ENCODE results near the gene GRAP2. TPM values are rescaled to one million over a fixed set of nuclear protein-coding genes. Genes with fewer than 3 reads are reported as not detected.

GRAP2 gene
- total RNA-seq, 1 experiment from 2014 or later: 0.42 TPM

DNA sequence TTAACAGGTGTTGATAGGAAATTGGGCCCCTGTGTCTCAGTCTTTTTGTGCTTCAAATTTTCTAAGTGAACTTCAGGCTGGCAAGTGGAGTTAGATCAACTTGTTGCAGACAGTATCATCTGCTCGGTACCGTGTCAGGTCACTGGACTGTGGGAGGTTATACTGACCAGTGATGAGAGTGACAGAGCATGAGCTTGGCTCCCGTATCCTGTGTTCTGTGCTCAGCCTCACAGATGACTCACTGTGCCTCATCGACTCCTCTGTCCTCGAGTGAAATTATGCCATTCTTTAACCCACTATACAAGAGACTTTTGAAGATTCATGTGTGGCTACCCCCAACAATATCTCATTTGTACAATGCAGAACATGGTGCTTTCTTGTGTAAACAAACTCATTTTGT, 7.9 kb downstream of the GRAP2 start:
- RAD21 ChIA-PET (ENCODE audit: low non-redundant PET in 1 of 2, low total read pairs in 2 of 2, uncharacterized antibody in 2 of 2, unreplicated experiment in 2 of 2): no interaction called here

More for the DNA sequence above, 7.9 kb downstream of the GRAP2 start:
- no peaks in the 10 kb centered on the region for H3K79me2 ChIP-seq (ENCODE audit: insufficient read depth, low read length)
- H3K27ac ChIP-seq (ENCODE audit: low read depth, low read length): no peak overlapping the region
- no peak for ATAC-seq
- POLR2A ChIA-PET: no interaction called here
- H3K4me1 ChIP-seq (ENCODE audit: control insufficient read depth in 1 of 2, insufficient read depth in 2 of 2, low read length in 2 of 2): no peaks in the 10 kb centered on the region
- H3K4me2 ChIP-seq (ENCODE audit: low read length): no peak overlapping the region
- no peak for TF ChIP-seq EZH2 (IDR thresholded peaks at IDR 0.05)
- no peak for TF ChIP-seq ZNF274 (IDR thresholded peaks at IDR 0.05; ENCODE audit: low read depth, low read length)
- TF ChIP-seq, protein P1, sequence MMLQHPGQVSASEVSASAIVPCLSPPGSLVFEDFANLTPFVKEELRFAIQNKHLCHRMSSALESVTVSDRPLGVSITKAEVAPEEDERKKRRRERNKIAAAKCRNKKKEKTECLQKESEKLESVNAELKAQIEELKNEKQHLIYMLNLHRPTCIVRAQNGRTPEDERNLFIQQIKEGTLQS (IDR thresholded peaks at IDR 0.05): no peak
- no peak for TF ChIP-seq YY1 (IDR thresholded peaks at IDR 0.05; ENCODE audit: extremely low read depth, insufficient replicate concordance, low read depth, low read length)
- no peak for TF ChIP-seq SP1 (IDR thresholded peaks at IDR 0.05; ENCODE audit: low read depth)
- TF ChIP-seq, protein P2, sequence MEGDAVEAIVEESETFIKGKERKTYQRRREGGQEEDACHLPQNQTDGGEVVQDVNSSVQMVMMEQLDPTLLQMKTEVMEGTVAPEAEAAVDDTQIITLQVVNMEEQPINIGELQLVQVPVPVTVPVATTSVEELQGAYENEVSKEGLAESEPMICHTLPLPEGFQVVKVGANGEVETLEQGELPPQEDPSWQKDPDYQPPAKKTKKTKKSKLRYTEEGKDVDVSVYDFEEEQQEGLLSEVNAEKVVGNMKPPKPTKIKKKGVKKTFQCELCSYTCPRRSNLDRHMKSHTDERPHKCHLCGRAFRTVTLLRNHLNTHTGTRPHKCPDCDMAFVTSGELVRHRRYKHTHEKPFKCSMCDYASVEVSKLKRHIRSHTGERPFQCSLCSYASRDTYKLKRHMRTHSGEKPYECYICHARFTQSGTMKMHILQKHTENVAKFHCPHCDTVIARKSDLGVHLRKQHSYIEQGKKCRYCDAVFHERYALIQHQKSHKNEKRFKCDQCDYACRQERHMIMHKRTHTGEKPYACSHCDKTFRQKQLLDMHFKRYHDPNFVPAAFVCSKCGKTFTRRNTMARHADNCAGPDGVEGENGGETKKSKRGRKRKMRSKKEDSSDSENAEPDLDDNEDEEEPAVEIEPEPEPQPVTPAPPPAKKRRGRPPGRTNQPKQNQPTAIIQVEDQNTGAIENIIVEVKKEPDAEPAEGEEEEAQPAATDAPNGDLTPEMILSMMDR (IDR thresholded peaks at IDR 0.05 in 2 of 3, conservative IDR thresholded peaks at IDR 0.05 in 1 of 3; ENCODE audit: borderline replicate concordance in 1 of 3, insufficient read depth in 1 of 3, low read depth in 2 of 3, low read length in 2 of 3): no peak
- no peak for TF ChIP-seq POLR2AphosphoS5 (IDR thresholded peaks at IDR 0.05; ENCODE audit: low read depth, low read length)
- TF ChIP-seq, protein P3, sequence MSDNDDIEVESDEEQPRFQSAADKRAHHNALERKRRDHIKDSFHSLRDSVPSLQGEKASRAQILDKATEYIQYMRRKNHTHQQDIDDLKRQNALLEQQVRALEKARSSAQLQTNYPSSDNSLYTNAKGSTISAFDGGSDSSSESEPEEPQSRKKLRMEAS (IDR thresholded peaks at IDR 0.05): no peak
- TF ChIP-seq JUND (IDR thresholded peaks at IDR 0.05): no peak
- no peak for TF ChIP-seq EZH2phosphoT487 (IDR thresholded peaks at IDR 0.05; ENCODE audit: borderline replicate concordance)
- no peak for TF ChIP-seq TCF7L2 (IDR thresholded peaks at IDR 0.05; ENCODE audit: borderline replicate concordance, extremely low read depth, insufficient read depth, insufficient read length)
- TF ChIP-seq POLR2A (IDR thresholded peaks at IDR 0.05; ENCODE audit: borderline replicate concordance, extremely low read depth, insufficient read depth, insufficient read length): no peak
- H3K9ac ChIP-seq (ENCODE audit: low read length): no peak overlapping the region
- CTCF ChIA-PET: no interaction called here
- intact Hi-C loops (cut with micrococcal nuclease): no loop called here
- no peaks in the 10 kb centered on the region for H3K36me3 ChIP-seq (ENCODE audit: control insufficient read depth in 1 of 2, insufficient read depth in 2 of 2, low read length in 2 of 2)
- no peaks in the 10 kb centered on the region for H3K9me3 ChIP-seq (ENCODE audit: control insufficient read depth in 1 of 2, insufficient read depth in 1 of 2, low read depth in 1 of 2, low read length in 2 of 2)
- no TSS peak for BruUV-seq (replicated peaks)
- H2AFZ ChIP-seq (ENCODE audit: low read depth, low read length, poor library complexity, severe bottlenecking): no peak overlapping the region
- no peak for DNase-seq (ENCODE audit: low read depth, low spot score)
- no peaks in the 10 kb centered on the region for H4K20me1 ChIP-seq (ENCODE audit: insufficient read depth)
- H3K4me3 ChIP-seq (replicated peaks in 1 of 2; ENCODE audit: low read depth in 1 of 2, low read length in 2 of 2): no peak overlapping the region
- H3K27me3 ChIP-seq (ENCODE audit: insufficient read depth, low read length): peaks cover 48% of the 10 kb centered on the region
- H3K9me2 ChIP-seq (ENCODE audit: insufficient read depth): no peaks in the 10 kb centered on the region
